Ishikawa (cell line): ENCODE results near the gene SLC6A16.

Experiments
- CREB1 ChIP-seq: IDR thresholded peaks from 2 replicates; pipeline ENCODE4 v1.6.1; 2012; ENCODE audit warnings: low read depth
- EP300 ChIP-seq: IDR thresholded peaks from 2 replicates; pipeline ENCODE4 v1.6.1; 2012; ENCODE audit warnings: borderline replicate concordance
- FOXM1 ChIP-seq: IDR thresholded peaks from 2 replicates; pipeline ENCODE4 v1.6.1; 2012; ENCODE audit warnings: low read depth, borderline replicate concordance
- MAX ChIP-seq: IDR thresholded peaks from 2 replicates; pipeline ENCODE4 v1.6.1; 2012
- NFIC ChIP-seq: IDR thresholded peaks from 2 replicates; pipeline ENCODE4 v1.6.1; 2012
- RAD21 ChIP-seq: IDR thresholded peaks from 2 replicates; pipeline ENCODE4 v1.6.1; 2012; ENCODE audit warnings: low read depth
- REST ChIP-seq: IDR thresholded peaks from 2 replicates; pipeline ENCODE4 v1.6.1; 2012; ENCODE audit warnings: low read depth, mild to moderate bottlenecking
- TAF1 ChIP-seq: IDR thresholded peaks from 2 replicates; pipeline ENCODE4 v1.6.1; 2012; ENCODE audit warnings: low read depth, mild to moderate bottlenecking
- TCF12 ChIP-seq: IDR thresholded peaks from 2 replicates; pipeline ENCODE4 v1.6.1; 2012; ENCODE audit warnings: low read depth
- TEAD4 ChIP-seq: IDR thresholded peaks from 2 replicates; pipeline ENCODE4 v1.6.1; 2012
- YY1 ChIP-seq: IDR thresholded peaks from 2 replicates; pipeline ENCODE4 v1.6.1; 2012; ENCODE audit warnings: low read depth
- ZBTB7A ChIP-seq: IDR thresholded peaks from 2 replicates; pipeline ENCODE4 v1.6.1; 2012; ENCODE audit warnings: low read depth

GRCh38 chr19:49243726-49244125, 81.3 kb downstream of the SLC6A16 start:
- TF ChIP-seq TAF1: no peak
- TF ChIP-seq TEAD4: no peak
- no peak for TF ChIP-seq EP300
- no peak for TF ChIP-seq REST
- TF ChIP-seq FOXM1: no peak
- no peak for TF ChIP-seq YY1
- TF ChIP-seq MAX: no peak
- no peak for TF ChIP-seq RAD21
- no peak for TF ChIP-seq TCF12
- no peak for TF ChIP-seq CREB1
- TF ChIP-seq ZBTB7A: no peak
- no peak for TF ChIP-seq NFIC
